Muscle layer of colon (tissue), 2 donors: ENCODE results near the gene RAP1B.
A peak's percentile ranks its signal among the peaks of the same experiment; 100 is the strongest.

ENCODE experiments used
- H3K27ac ChIP-seq: one replicate; pipeline ENCODE4 v1.7.0; 2013; ENCODE audit warnings: low read depth, mild to moderate bottlenecking, low read length, moderate library complexity
- H3K27me3 ChIP-seq, 2 donors: one replicate each; pipeline ENCODE4 v1.7.0; 2013; ENCODE audit warnings: low read length in 2 of 2, mild to moderate bottlenecking in 2 of 2; ENCODE audit not compliant: insufficient read depth in 2 of 2, control insufficient read depth in 1 of 2
- H3K36me3 ChIP-seq: one replicate; pipeline ENCODE4 v1.7.0; 2013; ENCODE audit warnings: mild to moderate bottlenecking, low read length; ENCODE audit not compliant: insufficient read depth
- H3K4me1 ChIP-seq: one replicate; pipeline ENCODE4 v1.7.0; 2013; ENCODE audit warnings: mild to moderate bottlenecking, low read length; ENCODE audit not compliant: insufficient read depth
- H3K4me3 ChIP-seq, 2 donors: one replicate each; pipeline ENCODE4 v1.7.0; 2013; ENCODE audit warnings: low read length in 2 of 2, low read depth in 1 of 2, mild to moderate bottlenecking in 1 of 2, moderate library complexity in 1 of 2
- H3K9ac ChIP-seq: one replicate; pipeline ENCODE4 v1.7.0; 2013; ENCODE audit warnings: low read length
- H3K9me3 ChIP-seq: one replicate; pipeline ENCODE4 v1.7.0; 2013; ENCODE audit warnings: mild to moderate bottlenecking, low read length
- donor health status: abdominal sarcoma.
- donor health status: Adenocarcinoma of cecum.

RAP1B gene

GRCh38 chr12:68612202-68612601 lies 1.5 kb downstream of the RAP1B start:
- H3K27me3 ChIP-seq = no peaks in the 10 kb centered on the region
- no peaks in the 10 kb centered on the region for H3K36me3 ChIP-seq
- H3K4me1 ChIP-seq = peaks cover 36% of the 10 kb centered on the region
- peak overlapping the region; percentile 55 to 91 for H3K4me3 ChIP-seq
- peak overlapping the region; percentile 88 for H3K9ac ChIP-seq
- H3K9me3 ChIP-seq = no peaks in the 10 kb centered on the region
- H3K27ac ChIP-seq = peak overlapping the region; percentile 94

- Histone ChIP-seq H3K9me3 (no peaks in the 10 kb centered on the region), H3K9ac (peak overlapping the region; percentile 88), H3K27me3 (no peaks in the 10 kb centered on the region), H3K4me3 (peak overlapping the region; percentile 55 to 91), H3K4me1 (peaks cover 41% of the 10 kb centered on the region), H3K27ac (peak overlapping the region; percentile 0), H3K36me3 (no peaks in the 10 kb centered on the region)
Measured at GRCh38 chr12:68612697-68613096, 2.0 kb downstream of the RAP1B start.

DNA sequence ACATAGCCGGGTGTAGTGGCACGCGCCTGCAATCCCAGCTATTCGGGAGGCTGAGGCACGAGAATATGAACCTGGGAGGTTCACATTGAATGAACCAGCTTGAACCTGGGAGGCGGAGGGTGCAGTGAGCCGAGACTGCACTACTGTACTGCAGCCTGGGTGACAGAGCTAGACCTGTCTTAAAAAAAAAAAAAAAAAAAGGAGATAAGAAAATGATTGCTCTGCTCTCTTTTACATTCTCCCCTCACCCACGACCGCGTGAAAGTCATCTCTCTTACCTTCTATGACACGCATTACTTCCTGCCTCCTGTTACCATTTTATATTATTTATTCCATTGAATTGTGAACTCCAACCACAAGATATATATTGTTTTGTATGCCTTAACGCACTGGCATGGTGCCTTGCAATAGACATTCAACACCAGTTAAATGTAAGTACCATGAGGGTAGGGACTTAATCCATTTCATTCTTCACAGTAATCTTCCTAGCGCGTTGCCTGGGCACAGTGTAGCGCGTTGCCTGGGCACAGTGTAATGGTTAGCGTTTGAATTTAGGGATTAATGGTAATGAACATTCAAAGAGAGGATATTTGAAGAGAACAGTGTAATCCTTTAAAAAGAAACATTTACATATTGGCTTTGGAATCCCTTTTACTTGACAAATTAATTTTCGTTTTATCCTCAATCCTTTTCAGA lies 2.7 kb downstream of the RAP1B start:
- no peaks in the 10 kb centered on the region for H3K27me3 ChIP-seq
- no peaks in the 10 kb centered on the region for H3K9me3 ChIP-seq
- no peak overlapping the region for H3K9ac ChIP-seq
- no peaks in the 10 kb centered on the region for H3K36me3 ChIP-seq
- peaks cover 46% of the 10 kb centered on the region for H3K4me1 ChIP-seq
- peak overlapping the region in 1 of 2 donors; percentile 91 for H3K4me3 ChIP-seq
- H3K27ac ChIP-seq = peak overlapping the region; percentile 0

DNA sequence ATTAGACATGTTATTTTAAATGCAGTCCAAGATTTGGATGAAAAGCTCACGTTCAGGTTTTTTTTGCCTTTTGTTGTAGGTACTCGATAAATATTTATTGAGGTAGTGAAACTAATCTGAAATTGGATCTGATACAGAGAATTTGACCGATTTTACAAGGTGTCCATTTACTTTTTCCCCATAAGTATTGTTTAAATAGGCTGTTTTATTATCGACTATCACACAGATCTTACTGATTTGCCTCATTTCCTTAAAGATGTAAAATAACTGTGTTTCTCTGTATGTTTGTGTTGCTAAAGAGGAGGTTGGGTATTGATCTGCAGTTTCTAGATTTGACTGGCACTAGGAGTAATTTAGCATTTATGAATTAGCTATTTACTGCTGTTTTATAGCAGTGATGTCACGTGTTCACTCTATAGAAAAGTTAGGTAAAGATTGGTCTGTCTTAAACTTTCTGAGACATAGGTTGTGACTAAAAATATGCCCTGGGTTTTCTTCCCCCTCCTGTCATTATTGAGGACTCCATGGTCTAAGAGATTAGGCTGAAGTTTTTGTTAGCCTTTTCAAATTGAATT lies 3.5 kb downstream of the RAP1B start:
- Histone ChIP-seq H3K27ac (no peak overlapping the region), H3K4me1 (peaks cover 54% of the 10 kb centered on the region), H3K27me3 (no peaks in the 10 kb centered on the region), H3K36me3 (no peaks in the 10 kb centered on the region), H3K9me3 (no peaks in the 10 kb centered on the region), H3K4me3 (peak overlapping the region in 1 of 2 donors; percentile 91), H3K9ac (peak overlapping the region; percentile 5)

DNA sequence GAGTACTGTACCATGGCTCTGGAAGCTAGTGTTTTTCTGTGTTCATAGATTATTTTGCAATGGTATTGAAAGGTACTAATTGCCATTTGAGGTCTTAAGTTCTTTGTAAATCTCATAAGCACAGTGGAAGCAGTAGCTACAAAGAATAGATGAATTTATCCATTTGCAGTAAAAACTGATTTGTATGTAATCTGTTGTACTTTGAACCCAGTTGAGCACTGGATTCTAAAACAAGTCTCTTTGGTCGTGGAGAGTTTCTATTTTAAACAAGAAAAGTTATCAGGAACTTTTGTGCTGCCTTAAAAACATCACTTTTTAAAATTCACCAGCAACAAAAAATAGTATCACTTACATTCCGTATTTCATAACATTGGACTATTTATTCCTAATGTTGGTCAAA lies 4.1 kb downstream of the RAP1B start:
- no peaks in the 10 kb centered on the region for H3K36me3 ChIP-seq
- no peak overlapping the region for H3K27ac ChIP-seq
- peaks cover 60% of the 10 kb centered on the region for H3K4me1 ChIP-seq
- peak overlapping the region; percentile 5 for H3K9ac ChIP-seq
- no peaks in the 10 kb centered on the region for H3K27me3 ChIP-seq
- no peak overlapping the region for H3K4me3 ChIP-seq
- H3K9me3 ChIP-seq = no peaks in the 10 kb centered on the region

GRCh38 chr12:68617160-68617926 lies 6.6 kb downstream of the RAP1B start:
- Histone ChIP-seq H3K27ac (no peak overlapping the region), H3K9me3 (no peaks in the 10 kb centered on the region), H3K9ac (no peak overlapping the region), H3K4me1 (peaks cover 83% of the 10 kb centered on the region), H3K27me3 (no peaks in the 10 kb centered on the region), H3K36me3 (no peaks in the 10 kb centered on the region), H3K4me3 (no peak overlapping the region)

GRCh38 chr12:68619541-68619940 lies 8.8 kb downstream of the RAP1B start:
- H3K9ac ChIP-seq = no peak overlapping the region
- peaks cover 83% of the 10 kb centered on the region for H3K4me1 ChIP-seq
- H3K27me3 ChIP-seq = no peaks in the 10 kb centered on the region
- H3K36me3 ChIP-seq = no peaks in the 10 kb centered on the region
- H3K9me3 ChIP-seq = no peaks in the 10 kb centered on the region
- H3K4me3 ChIP-seq = no peak overlapping the region
- no peak overlapping the region for H3K27ac ChIP-seq

DNA sequence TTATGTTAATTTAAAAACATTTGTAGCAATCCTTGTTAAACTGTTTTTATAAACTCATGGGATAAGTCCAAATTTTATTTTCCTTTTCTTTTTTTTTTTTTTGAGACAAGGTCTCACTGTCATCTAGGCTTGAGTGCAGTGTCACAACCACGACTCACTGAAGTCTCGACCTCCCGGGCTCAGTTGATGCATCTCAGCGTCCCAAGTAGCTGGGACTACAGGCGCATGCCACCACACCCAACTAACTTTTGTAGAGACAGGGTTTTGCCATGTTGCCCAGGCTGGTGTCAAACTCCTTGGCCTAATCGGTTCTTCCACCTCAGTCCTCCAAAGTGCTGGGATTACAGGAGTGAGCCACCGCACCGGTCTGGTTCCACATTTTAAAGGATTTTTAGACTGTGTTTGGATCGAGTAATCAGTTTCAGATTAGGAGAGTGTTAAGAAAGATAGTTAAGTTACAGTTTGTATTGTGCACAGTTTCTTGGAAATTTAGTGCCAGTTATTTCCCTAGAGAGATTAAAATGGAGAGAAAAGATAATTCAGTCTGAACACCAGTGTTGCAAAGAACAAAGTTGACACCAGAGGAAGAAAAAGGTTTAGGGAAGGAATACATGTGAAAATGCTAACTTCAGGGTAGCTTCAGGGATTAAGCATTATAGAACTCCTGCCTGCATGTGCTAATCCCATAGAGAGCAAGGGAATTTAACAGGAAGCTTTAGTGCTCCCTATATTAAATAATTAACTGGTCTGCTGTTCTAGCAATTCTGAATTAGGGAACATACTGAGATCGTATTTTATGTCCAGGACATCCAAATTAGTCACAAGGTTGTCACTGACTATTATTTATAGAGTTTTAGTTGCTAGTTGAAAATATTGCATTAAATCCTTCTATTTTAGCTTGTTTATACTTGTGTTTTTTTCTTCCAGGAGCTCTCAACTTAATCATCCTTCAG lies 10.1 kb downstream of the RAP1B start:
- Histone ChIP-seq H3K4me1 (peaks cover 72% of the 10 kb centered on the region), H3K9ac (no peak overlapping the region), H3K27me3 (no peaks in the 10 kb centered on the region), H3K36me3 (no peaks in the 10 kb centered on the region), H3K9me3 (no peaks in the 10 kb centered on the region), H3K4me3 (no peak overlapping the region), H3K27ac (no peak overlapping the region)

- Histone ChIP-seq H3K4me1 (peaks cover 69% of the 10 kb centered on the region), H3K27ac (no peak overlapping the region), H3K4me3 (no peak overlapping the region)
Measured at GRCh38 chr12:68621472-68622081, 10.9 kb downstream of the RAP1B start.

DNA sequence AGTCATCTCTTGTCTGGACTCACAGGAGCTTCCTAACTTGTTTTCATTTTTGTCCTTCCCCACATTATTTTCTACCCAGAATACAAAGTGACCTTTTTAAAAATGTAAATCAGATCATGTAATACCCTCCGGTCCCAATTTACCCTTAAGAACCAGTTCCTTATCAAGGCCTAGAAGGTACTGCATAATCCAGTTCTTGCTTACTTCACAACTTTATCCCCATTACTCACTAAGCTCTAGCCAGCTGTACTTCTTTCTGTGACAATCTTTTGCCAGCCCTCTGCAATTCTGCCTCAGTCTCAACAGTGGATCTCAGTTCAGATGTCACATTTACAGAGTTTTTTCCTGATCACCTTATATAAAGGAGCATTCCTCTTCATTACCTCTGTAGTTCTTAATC lies 11.6 kb downstream of the RAP1B start:
- H3K9me3 ChIP-seq = no peaks in the 10 kb centered on the region
- H3K27ac ChIP-seq = no peak overlapping the region
- peaks cover 4% of the 10 kb centered on the region for H3K36me3 ChIP-seq
- no peak overlapping the region for H3K9ac ChIP-seq
- no peak overlapping the region for H3K4me3 ChIP-seq
- H3K27me3 ChIP-seq = no peaks in the 10 kb centered on the region
- peaks cover 64% of the 10 kb centered on the region for H3K4me1 ChIP-seq

More at GRCh38 chr12:68621472-68622081, 10.9 kb downstream of the RAP1B start:
- H3K36me3 ChIP-seq = no peaks in the 10 kb centered on the region
- H3K27me3 ChIP-seq = no peaks in the 10 kb centered on the region
- H3K9me3 ChIP-seq = no peaks in the 10 kb centered on the region
- H3K9ac ChIP-seq = no peak overlapping the region
